Cardiac muscle cell (in vitro differentiated cells and primary cell): ENCODE measurements around the gene COPZ2. TPM values are rescaled to one million over a fixed set of nuclear protein-coding genes. Genes with fewer than 3 reads are reported as not detected.
"Not testable (repeated sequence)": the region's sequence is repeated elsewhere in the genome, so short reads cannot be mapped to it uniquely, and the experiment has no call there.

Experiments used
- DNase-seq, 2 donors: peaks; one replicate each; pipeline versions ENCODE4 v3.0.0 to v3.0.0-alpha.2; 2010 to 2017; ENCODE audit warnings: low read depth in 1 of 2, low spot score in 1 of 2
- H3K27ac ChIP-seq: fragments of 200-600 bp; sonication (generic); 2 replicates; pipeline ENCODE4 v1.5.1; 2016
- H3K27me3 ChIP-seq: fragments of 200-600 bp; sonication (generic); 2 replicates; pipeline ENCODE4 v1.6.0; 2016; ENCODE audit warnings: control low read depth
- H3K36me3 ChIP-seq: fragments of 200-600 bp; sonication (generic); 2 replicates; pipeline ENCODE4 v1.5.1; 2016; ENCODE audit warnings: control low read depth
- H3K4me1 ChIP-seq: fragments of 200-600 bp; sonication (generic); 2 replicates; pipeline ENCODE4 v1.8.1; 2017; ENCODE audit warnings: low read depth, mild to moderate bottlenecking, mixed run types
- H3K4me3 ChIP-seq: fragments of 200-600 bp; sonication (generic); 2 replicates; pipeline ENCODE4 v1.5.1; 2016; ENCODE audit warnings: mild to moderate bottlenecking
- H3K9me3 ChIP-seq: fragments of 200-600 bp; sonication (generic); 2 replicates; pipeline ENCODE4 v1.5.1; 2017; ENCODE audit warnings: low read depth, mild to moderate bottlenecking, control low read depth
- CTCF ChIP-seq: IDR thresholded peaks from 2 replicates; pipeline ENCODE4 v1.5.1; 2012; ENCODE audit warnings: low read depth, mild to moderate bottlenecking, low read length
- polyA plus RNA-seq: library from polyadenylated mRNA; unstranded; fragments of >200 nt; fragmentation: Nextera tagmentation; extraction: Ambion mirVana; gene quantifications from 2 replicates; pipeline ENCODE4 v1.2.1, GENCODE V29; 2016
- total RNA-seq: library from RNA; depleted of rRNA; stranded (reverse); fragments of >200 nt; gene quantifications from 2 replicates; pipeline ENCODE4 v1.2.3, GENCODE V29; 2016

COPZ2 gene
- total and polyA plus RNA-seq, 2 experiments from 2014 or later = 14.4 to 36.1 TPM

- Histone ChIP-seq H3K36me3 (no peaks in the 10 kb centered on the region), H3K4me1 (peaks cover 3% of the 10 kb centered on the region), H3K4me3 (peak overlapping the region; percentile 21), H3K27me3 (peaks cover 16% of the 10 kb centered on the region), H3K9me3 (no peaks in the 10 kb centered on the region), H3K27ac (no peak overlapping the region)
- DNase-seq = peak; percentile 65 to 82
- TF ChIP-seq CTCF = peak; percentile 30
These were observed 14.0 kb downstream of the COPZ2 start for GRCh38 chr17:48023400-48024148.

- H3K4me3 ChIP-seq = peak overlapping the region; percentile 21
- no peaks in the 10 kb centered on the region for H3K36me3 ChIP-seq
- TF ChIP-seq CTCF = no peak
- DNase-seq = no peak
- H3K27ac ChIP-seq = no peak overlapping the region
- H3K9me3 ChIP-seq = no peaks in the 10 kb centered on the region
- peaks cover 3% of the 10 kb centered on the region for H3K4me1 ChIP-seq
- peaks cover 16% of the 10 kb centered on the region for H3K27me3 ChIP-seq
These were observed 14.7 kb downstream of the COPZ2 start for GRCh38 chr17:48022901-48023300.

- Histone ChIP-seq H3K27ac (no peak overlapping the region), H3K36me3 (no peaks in the 10 kb centered on the region), H3K4me3 (no peak overlapping the region), H3K4me1 (peaks cover 12% of the 10 kb centered on the region), H3K9me3 (no peaks in the 10 kb centered on the region), H3K27me3 (peaks cover 16% of the 10 kb centered on the region)
- TF ChIP-seq CTCF = no peak
- no peak for DNase-seq
These were observed 15.7 kb downstream of the COPZ2 start for GRCh38 chr17:48021934-48022333.

- Histone ChIP-seq H3K4me1 (peaks cover 35% of the 10 kb centered on the region), H3K27ac (peak overlapping the region; percentile 37)
- not testable (repeated sequence) for DNase-seq, H3K9me3 ChIP-seq, H3K27me3 ChIP-seq, H3K36me3 ChIP-seq, H3K4me3 ChIP-seq
These were observed 19.8 kb downstream of the COPZ2 start for GRCh38 chr17:48017817-48018158.

- Histone ChIP-seq H3K36me3 (no peaks in the 10 kb centered on the region), H3K4me1 (peaks cover 43% of the 10 kb centered on the region), H3K9me3 (no peaks in the 10 kb centered on the region), H3K27me3 (no peaks in the 10 kb centered on the region), H3K4me3 (no peak overlapping the region), H3K27ac (peak overlapping the region; percentile 50)
- peak in 1 of 2 donors; percentile 81 for DNase-seq
- no peak for TF ChIP-seq CTCF
These were observed 21.5 kb downstream of the COPZ2 start for GRCh38 chr17:48016112-48016511.

GRCh38 chr17:48014595-48015111, 22.9 kb downstream of the COPZ2 start:
- H3K4me3 ChIP-seq = no peak overlapping the region
- TF ChIP-seq CTCF = no peak
- H3K27ac ChIP-seq = peak overlapping the region; percentile 24
- H3K36me3 ChIP-seq = no peaks in the 10 kb centered on the region
- no peaks in the 10 kb centered on the region for H3K9me3 ChIP-seq
- H3K4me1 ChIP-seq = peaks cover 43% of the 10 kb centered on the region
- DNase-seq = no peak
- no peaks in the 10 kb centered on the region for H3K27me3 ChIP-seq
